ENCODE data around the gene TMCC2.
"Not testable (repeated sequence)": the region's sequence is repeated elsewhere in the genome, so short reads cannot be mapped to it uniquely, and the experiment has no call there.

TMCC2 gene

GRCh38 chr1:205227584-205228013, at the start of gene TMCC2:
Gene TMCC2, plus strand, starts transcription at chr1:205227946. Its CDS starts 619 bp downstream, at chr1:205228565.
- DNase-seq (ENCODE audit: low read depth, low spot score), result peak; percentile 95

GRCh38 chr1:205179842-205180241, 47.9 kb upstream of the TMCC2 start:
- no peak for DNase-seq (ENCODE audit: low read depth, low spot score)

GRCh38 chr1:205180331-205180730, 47.4 kb upstream of the TMCC2 start:
- not testable (repeated sequence) for DNase-seq (ENCODE audit: low read depth, low spot score)

- no peak for DNase-seq (ENCODE audit: low read depth, low spot score)
Measured at GRCh38 chr1:205182930-205183329, 44.8 kb upstream of the TMCC2 start.

- no peak for DNase-seq (ENCODE audit: low read depth, low spot score)
Measured at GRCh38 chr1:205183676-205184335, 43.9 kb upstream of the TMCC2 start.

GRCh38 chr1:205186191-205186590, 41.6 kb upstream of the TMCC2 start:
- DNase-seq (ENCODE audit: low read depth, low spot score), result no peak

- no peak for DNase-seq (ENCODE audit: low read depth, low spot score)
Measured at GRCh38 chr1:205187420-205187819, 40.3 kb upstream of the TMCC2 start.

GRCh38 chr1:205188098-205188497, 39.6 kb upstream of the TMCC2 start:
- DNase-seq (ENCODE audit: low read depth, low spot score), result no peak

- no peak for DNase-seq (ENCODE audit: low read depth, low spot score)
Measured at GRCh38 chr1:205188596-205188995, 39.1 kb upstream of the TMCC2 start.

GRCh38 chr1:205189131-205189530, 38.6 kb upstream of the TMCC2 start:
- DNase-seq (ENCODE audit: low read depth, low spot score), result no peak

- no peak for DNase-seq (ENCODE audit: low read depth, low spot score)
Measured at GRCh38 chr1:205190845-205191577, 36.7 kb upstream of the TMCC2 start.

GRCh38 chr1:205191622-205192021, 36.1 kb upstream of the TMCC2 start:
- peak; percentile 23 for DNase-seq (ENCODE audit: low read depth, low spot score)

- no peak for DNase-seq (ENCODE audit: low read depth, low spot score)
Measured at GRCh38 chr1:205192287-205192686, 35.5 kb upstream of the TMCC2 start.

- no peak for DNase-seq (ENCODE audit: low read depth, low spot score)
Measured at GRCh38 chr1:205199090-205199930, 28.4 kb upstream of the TMCC2 start.

- DNase-seq (ENCODE audit: low read depth, low spot score), result no peak
Measured at GRCh38 chr1:205199931-205200299, 27.8 kb upstream of the TMCC2 start.

GRCh38 chr1:205204552-205204951, 23.2 kb upstream of the TMCC2 start:
- DNase-seq (ENCODE audit: low read depth, low spot score), result no peak

- DNase-seq (ENCODE audit: low read depth, low spot score), result no peak
Measured at GRCh38 chr1:205205055-205205454, 22.7 kb upstream of the TMCC2 start.

- DNase-seq (ENCODE audit: low read depth, low spot score), result no peak
Measured at GRCh38 chr1:205208811-205209210, 18.9 kb upstream of the TMCC2 start.

- DNase-seq (ENCODE audit: low read depth, low spot score), result no peak
Measured at GRCh38 chr1:205210756-205211168, 17.0 kb upstream of the TMCC2 start.

GRCh38 chr1:205211169-205211838, 16.4 kb upstream of the TMCC2 start, which contains the start of gene DSTYK:
Gene DSTYK, minus strand, starts transcription at chr1:205211702. Its CDS starts 167 bp downstream, at chr1:205211535.
- DNase-seq (ENCODE audit: low read depth, low spot score), result peak; percentile 96

GRCh38 chr1:205211839-205212536, 15.8 kb upstream of the TMCC2 start:
- DNase-seq (ENCODE audit: low read depth, low spot score), result no peak
